Cardiac fibroblast (primary cell): ENCODE data around the gene UVSSA.
"Not testable (repeated sequence)": the region's sequence is repeated elsewhere in the genome, so short reads cannot be mapped to it uniquely, and the experiment has no call there.

Experiments
- DNase-seq, 2 donors: peaks; one replicate each; pipeline versions ENCODE4 v3.0.0 to v3.0.0-alpha.2; 2010; ENCODE audit warnings: low read depth in 2 of 2
- H3K4me3 ChIP-seq, 2 donors: replicated peaks in 1 of 2; 1 replicate in 1 of 2; 2 replicates in 1 of 2; pipeline ENCODE4 v1.5.1; 2011; ENCODE audit warnings: low read depth in 2 of 2, low read length in 2 of 2, mild to moderate bottlenecking in 2 of 2, moderate library complexity in 1 of 2
- CTCF ChIP-seq: IDR thresholded peaks from one replicate; pipeline ENCODE4 v1.5.1; 2011; ENCODE audit warnings: low read depth, mild to moderate bottlenecking, low read length, inconsistent platforms

Gene UVSSA

GRCh38 chr4:1383728-1384591 is 37.0 kb downstream of the UVSSA start:
- no peak for TF ChIP-seq CTCF
- H3K4me3 ChIP-seq: no peak overlapping the region
- no peak for DNase-seq

- TF ChIP-seq CTCF: no peak
- DNase-seq: no peak
- no peak overlapping the region for H3K4me3 ChIP-seq
Observed at GRCh38 chr4:1384675-1385372, 37.8 kb downstream of the UVSSA start.

- H3K4me3 ChIP-seq: no peak overlapping the region
- TF ChIP-seq CTCF: no peak
- DNase-seq: no peak
Observed at GRCh38 chr4:1385373-1386340, 38.6 kb downstream of the UVSSA start.

- not testable (repeated sequence) for H3K4me3 ChIP-seq, DNase-seq
Observed at GRCh38 chr4:1393363-1393762, 46.4 kb downstream of the UVSSA start.

GRCh38 chr4:1393866-1394265 is 46.9 kb downstream of the UVSSA start:
- no peak for DNase-seq
- no peak for TF ChIP-seq CTCF
- no peak overlapping the region for H3K4me3 ChIP-seq

GRCh38 chr4:1394554-1395388 is 47.8 kb downstream of the UVSSA start:
- not testable (repeated sequence) for DNase-seq, H3K4me3 ChIP-seq

GRCh38 chr4:1395389-1395820 is 48.4 kb downstream of the UVSSA start:
- H3K4me3 ChIP-seq, DNase-seq: not testable (repeated sequence)
